HG03175 (cell line): ENCODE results near the gene TNC.

Source experiments
- ATAC-seq: cut with Tn5 transposase; IDR thresholded peaks from one replicate; pipeline ENCODE4 v1.9.1; 2021; ENCODE audit warnings: mild to moderate bottlenecking, moderate library complexity; ENCODE audit not compliant: unreplicated experiment

The TNC gene

DNA sequence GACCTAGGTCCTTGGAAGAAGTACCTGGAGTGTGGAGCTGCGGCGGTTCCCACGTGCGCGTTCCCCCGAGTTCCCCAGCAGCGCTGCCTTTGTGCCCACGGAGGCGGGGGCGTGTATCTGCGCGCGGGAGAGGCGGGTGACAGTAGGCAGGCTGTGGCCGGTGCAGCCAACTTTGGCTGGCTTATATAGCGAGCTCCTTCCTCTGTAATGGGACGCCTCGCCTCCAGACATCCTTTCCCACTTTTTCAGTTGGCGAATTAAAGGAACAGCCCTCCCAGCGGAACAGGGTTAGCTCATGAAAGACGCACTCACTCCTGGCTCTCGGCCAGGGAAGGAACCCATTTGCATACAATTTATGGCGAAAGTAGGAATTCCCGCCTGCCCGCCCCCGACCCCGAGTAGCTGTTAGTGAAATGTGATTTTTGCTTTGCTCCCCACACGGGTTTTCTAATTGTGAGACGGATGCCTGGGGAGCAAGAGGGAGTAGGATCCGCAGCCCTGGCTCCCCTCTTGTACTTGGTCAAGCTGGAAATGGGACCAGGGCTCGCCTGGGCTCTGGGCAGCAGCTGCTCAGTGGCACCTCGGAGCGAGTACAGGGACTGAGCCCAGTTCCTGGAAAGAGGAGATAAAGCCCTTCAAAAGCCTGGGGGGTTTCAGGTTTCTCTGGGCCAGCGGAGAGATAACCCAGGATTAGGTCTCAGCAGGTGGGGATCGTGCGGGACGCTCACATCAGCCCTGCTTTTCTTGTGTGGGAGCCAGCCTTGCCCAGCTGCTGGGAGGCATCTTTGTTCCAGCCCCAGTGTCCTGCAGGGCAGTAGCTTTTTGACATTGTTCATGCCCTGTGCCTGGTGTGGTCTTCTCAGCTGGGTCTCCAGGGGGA lies at the start of gene TNC:
TNC (minus strand) TSS at position 159 of the 880 bp plus-strand sequence. CDS start 27,139 bp downstream, outside the sequence.
- no peak for ATAC-seq

DNA sequence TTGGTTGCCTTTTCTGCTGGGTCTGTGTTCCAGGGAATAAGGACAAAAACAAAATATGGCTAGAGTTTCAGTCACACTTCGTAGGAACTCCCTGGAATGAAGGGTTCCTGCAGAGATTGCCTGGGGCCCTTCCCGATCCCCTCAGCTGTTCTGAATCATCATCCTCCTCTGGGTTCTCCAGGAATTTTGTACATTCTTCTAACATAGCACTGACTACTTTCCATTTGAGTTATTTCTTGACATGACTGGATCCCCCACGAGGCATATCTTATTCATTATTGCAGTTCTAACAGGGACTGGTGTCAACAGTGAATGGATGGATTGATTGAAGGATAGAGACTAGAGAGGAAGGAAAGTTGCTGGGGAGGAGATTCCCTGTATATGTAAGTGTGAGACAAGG lies 49.2 kb upstream of the TNC start:
- no peak for ATAC-seq

DNA sequence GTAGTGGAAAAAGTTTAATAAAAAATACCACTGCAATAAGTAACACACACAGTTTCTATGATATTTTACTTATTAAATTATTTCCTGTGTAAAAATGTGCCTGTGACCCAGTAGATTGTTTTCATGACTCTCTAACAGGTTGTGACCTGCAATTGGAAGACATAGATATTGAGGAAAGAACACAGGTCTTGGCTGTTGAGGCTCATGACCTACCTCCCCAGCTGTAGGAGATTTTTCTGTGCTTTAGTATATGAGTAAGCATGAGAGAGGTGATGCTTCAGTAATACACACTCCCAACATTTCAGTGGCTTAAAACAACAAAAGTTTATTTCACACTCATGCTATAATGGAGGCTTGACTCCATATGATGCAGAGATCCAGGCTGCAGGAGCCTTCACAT lies 47.3 kb upstream of the TNC start:
- no peak for ATAC-seq

DNA sequence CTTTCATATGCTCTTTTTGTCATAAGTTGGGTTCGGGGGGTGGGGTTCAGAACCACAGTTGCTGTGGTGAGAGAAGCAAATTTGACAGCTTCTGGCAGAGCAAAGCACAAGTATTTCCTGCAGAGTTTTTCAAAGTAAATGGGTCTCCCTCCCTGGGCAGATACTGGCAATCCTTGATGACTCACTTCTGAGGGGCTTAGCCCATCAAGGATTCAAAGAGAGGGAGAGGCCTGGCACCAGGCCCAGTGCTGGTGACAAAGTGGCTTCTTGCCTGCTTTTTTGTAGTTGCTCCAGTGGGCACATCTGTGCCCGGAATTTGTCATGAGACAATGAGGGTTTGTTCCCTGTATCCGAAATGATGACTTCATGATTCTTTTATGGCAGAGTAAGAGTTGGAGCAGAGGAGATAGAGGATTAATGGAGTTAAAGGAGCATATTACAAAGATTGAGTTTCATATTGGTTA lies 46.6 kb upstream of the TNC start:
- no peak for ATAC-seq

DNA sequence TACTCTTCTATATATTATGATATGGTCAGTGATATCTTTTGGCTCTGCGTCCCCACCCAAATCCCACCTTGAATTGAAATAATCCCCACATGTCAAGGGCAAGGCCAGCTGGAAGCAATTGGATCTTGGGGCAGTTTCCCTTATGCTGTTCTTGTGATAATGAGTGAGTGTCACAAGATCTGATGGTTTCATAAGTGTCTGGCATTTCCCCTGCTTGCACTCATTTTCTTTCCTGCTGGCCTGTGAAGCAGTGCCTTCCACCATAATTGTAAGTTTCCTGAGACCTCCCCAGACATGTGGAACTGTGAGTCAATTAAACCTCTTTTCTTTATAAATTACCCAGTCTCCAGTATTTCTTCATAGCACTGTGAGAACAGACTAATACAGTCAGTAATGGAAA lies 45.0 kb upstream of the TNC start:
- no peak for ATAC-seq

DNA sequence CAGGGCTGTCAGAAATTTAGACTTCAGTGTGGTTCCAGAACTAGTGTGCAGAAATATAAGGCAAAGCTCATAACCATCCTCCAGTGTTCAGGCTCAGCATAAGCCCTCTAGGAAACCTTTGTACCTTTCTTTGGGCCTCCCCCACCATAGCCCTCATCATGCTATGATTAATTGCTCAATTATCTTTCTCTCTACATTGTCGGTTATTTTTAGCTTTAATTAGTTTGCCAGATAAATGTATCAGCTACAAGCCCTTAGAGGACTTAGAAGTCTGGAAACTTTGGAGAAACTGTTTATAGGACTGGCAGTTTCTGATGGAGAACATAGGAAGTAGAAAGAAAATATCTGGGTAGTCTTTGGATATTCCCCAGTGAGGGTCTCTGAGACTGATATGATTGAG lies 43.5 kb upstream of the TNC start:
- ATAC-seq = no peak

DNA sequence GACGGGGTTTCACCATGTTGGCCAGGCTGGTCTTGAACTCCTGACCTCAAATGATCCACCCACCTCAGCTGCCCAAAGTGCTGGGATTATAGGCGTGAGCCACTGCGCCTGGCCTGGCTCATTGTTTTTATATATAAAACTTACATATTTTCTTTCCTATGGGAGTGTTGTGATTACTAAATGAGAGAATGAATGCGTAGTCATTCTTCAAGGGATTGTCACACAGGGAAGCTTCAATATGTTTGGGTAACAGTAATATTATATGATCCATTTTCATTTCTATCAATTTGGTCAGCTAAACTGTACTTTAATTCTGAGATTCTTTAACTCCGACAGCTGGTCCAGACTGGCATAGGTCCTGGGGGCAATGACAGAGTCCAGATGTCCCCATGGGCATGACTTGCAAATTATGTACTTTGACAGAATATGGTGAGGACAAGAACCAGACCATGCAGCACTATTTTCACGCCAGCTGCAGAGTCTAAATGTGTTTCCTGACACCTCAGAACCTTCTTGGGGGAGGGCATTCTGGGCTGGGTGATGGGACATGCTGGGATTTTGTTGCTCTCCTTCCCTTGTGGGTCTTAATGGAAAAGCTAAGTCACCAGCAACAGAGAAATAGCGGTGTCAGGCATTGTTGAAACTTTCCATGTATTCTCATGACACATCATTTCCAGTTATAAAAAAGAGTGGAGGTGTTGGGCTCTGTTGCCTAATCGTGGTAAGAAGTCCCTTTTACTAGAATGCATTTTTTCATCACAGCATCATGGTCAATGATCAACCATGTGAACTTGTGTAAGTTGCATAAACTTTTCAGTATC lies 40.9 kb upstream of the TNC start:
- no peak for ATAC-seq

DNA sequence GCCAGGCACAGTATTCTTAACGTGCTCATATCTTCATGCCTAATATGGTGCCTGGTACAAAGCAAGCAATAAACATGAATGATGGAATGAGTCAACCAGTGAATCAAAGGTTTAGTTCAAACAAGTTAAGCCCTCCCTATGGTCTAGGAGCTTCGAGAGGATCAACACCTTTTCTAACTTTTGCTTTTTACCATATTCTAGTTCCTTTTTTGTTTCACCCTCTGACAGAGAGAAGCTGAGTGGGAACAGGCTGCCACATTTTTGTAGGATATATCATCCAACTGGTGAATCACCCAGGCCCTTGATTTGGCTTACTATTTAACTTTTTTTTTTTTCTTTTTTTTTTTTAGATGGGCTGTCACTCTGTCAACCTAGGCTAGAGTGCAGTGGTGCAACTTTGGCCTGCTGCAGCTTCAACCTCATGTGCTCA lies 39.3 kb upstream of the TNC start:
- ATAC-seq = no peak

DNA sequence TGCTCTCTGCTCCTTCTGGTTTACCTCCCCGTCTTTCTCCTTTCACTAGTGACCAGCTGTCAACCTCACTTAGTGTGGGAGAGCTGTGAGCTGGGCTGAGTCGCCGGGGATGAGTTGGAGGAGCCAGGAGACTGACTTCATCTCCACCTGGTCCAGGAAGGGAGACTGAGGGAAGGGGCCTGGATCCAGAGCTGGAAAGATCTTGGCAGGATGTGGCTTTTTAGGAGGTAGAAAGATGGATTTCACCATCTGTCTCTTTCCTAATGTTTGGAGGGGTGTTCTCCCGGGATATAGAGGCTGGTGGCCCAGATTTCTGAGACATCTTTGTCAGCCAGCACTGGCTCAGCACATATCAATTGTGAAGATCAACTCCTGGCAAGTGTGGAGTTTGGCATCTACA lies 37.1 kb upstream of the TNC start:
- no peak for ATAC-seq

DNA sequence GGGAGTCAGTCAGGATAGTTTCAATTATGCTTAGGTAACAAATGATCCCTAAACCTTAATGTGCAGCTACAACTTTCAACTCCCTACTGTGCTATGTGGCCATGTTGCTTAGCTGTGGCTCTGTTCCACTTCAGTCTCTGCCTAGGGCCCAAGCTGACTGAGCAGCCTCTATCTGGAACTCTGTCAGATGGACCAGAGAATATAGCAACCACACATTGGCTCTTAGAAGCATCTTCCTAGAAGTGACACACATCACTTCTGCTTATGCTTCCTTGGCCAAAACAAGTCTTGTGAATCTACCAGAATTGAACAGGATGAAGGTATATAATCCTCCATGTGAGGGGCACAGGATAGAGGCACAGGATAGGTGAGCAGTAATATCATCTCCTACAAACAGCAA lies 36.7 kb upstream of the TNC start:
- ATAC-seq = no peak

DNA sequence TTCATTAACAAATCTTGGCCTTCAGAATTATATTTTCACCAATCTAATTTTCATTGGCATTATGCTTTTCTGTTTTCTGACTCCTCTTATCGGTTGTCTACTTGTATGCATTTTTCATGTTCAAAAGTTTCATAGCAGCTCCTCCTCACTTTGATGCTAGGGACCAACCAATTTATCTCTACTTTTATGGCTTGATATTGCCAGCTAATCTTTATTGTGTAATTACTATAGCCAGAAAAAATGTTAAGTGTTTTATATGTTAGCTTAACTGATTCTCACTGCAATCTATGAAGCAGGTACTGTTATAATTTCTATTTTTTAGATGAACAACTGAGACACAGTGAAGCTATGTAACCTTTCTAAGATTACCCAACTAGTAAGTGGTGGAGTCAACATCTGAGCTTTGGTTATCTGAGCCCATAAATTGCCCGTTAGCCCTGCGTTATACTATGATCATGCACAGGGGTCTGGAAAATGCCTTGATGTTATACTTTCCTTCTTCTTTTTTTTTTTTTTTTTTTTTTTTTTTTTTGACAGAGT lies 34.4 kb upstream of the TNC start:
- ATAC-seq = no peak

DNA sequence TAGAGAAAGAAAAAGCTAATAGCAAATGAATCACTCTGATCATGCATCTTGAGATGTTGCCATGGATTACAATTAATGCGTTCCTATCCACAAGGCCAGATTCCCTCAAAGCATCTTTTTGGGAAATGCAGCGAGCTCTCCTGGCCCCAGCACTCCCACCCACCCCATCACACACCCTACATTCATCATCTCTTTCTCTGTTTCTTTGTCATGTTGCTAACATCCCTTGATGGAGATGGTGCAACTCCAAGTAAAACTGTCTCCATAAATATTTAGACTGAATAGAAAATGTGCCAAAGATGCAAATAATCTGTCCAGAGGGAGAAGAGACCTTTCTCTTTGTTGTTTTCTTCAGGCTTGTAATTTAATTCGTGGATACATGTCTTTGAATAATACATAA lies 30.8 kb upstream of the TNC start:
- no peak for ATAC-seq

DNA sequence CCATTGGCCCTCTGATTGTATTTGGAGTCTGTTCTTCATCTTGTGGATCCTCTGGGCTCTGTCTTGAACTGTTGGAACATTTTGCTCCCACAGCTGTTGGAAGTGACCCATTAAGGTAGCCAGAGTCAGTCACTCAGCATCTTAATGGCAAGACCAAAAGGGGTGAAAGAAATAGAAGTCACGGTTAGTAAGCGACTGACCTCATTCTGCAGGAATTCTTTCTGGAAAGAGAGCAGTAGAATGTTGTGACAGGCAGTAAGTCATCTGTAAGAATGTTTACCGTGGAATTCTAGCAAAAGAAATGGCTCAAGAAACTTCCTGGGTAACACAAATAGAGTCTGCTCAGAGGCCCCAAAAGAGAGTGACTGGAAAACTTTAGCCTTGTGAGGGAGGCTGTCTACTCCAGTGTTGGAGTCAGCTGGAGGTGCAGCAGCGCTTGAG lies 28.6 kb upstream of the TNC start:
- no peak for ATAC-seq

DNA sequence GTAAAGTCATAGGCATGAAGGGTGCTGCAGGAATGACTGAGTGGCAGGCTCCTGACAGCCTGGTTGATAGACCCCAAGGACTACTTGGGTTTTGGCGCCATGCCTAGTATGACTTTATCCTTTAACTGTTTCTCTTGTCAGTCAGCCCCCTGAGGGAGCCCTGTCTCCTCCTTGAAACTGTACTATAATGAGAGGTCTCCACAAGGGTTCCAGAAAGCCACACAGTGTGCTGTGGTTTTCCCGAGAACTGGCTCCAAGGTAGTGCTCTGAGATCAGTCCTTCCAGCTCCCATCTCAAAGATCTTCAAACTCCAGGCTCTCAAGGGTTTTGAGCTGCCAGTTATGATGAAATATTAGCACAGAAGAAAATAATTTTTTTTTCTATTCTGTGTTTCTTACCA lies 26.7 kb upstream of the TNC start:
- ATAC-seq = no peak

DNA sequence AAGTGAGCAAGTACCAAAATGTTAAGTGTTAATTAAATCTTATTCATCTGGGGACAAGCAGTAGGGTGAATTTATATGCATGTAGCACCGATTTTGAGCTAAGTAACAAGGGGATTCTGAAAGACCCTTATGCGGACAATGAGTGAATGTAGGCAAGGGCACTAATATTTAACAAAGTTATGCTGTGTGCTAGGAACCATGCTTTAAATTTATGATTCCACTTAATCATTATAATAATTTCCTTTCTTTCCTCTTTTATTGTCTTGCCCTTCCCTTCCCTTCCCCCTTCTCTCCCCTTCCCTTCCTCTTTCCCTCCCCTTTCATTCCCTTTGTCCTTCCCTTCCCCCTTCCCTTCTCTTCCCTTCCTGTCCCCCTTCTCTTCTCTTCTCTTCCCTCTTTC lies 25.7 kb upstream of the TNC start:
- no peak for ATAC-seq

DNA sequence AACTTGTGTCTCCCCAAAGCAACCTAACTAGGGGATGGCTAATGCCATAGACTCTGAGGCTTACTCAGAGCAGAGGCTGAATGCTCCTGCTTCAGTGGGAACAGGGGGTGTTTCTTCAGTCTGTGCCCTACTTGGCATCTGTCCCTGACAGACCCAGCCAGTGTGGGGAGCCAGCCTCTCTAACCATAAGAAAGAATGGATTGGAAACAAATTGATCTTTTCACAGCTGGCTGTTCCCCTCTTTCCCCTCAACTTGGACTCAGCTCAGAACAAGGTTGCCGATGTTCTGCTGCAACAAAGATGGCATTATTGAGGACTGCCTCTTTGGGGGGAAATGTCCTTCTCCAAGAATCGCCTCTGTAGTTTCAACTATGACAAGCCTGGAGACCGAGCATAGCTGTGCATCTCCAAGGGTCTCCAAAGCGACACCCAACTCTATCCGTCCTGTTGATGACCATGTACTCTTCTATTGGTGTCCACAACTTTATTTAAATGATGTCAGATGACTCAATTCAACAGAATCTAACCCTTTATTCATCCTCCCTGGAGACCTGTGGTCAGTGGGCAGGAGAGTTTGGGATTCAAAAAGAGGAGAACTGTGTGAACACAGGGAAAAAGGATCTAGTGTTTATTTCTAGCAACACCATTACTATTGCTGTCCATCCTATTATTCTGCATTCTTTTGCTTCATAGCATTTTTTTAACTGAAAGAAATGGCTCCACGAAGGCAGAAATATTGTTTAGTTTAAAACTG lies 24.7 kb upstream of the TNC start:
- ATAC-seq = no peak

DNA sequence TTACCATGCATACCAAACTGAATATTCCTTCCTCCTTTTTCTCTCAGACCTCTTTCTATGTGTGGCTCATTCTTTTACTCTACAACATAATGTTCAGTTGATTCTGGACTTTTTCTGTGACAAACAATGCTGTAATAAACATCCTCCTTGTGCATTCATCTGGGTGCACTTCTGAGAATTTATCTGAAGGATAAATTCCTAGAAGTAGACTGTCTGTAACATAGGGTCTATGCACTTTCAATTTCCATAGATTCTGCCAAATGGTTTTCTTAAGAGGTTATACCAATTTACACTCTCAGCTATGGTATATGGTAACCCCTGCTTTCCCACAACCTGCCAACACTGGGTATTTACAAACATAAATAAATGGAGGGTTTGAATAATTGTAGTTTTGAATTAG lies 24.1 kb upstream of the TNC start:
- no peak for ATAC-seq

DNA sequence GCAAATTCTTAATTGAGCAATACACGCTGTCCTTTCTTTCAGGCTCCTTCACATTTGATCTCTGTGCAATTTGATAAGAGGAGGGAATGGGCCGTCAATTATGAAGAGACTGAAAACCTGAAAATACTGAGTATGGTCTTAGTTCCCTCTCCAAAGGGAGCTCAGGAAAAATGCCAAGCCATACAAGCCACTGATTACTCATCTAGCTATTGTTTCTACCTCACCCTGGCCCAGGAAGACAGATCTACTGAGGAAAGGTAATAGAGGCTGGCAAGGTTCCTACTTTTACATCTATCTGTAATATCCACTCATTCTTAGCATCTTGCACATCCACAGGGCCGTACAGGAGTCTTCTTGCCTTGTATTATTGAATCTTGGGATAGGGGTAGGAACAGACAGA lies 23.7 kb upstream of the TNC start:
- no peak for ATAC-seq

DNA sequence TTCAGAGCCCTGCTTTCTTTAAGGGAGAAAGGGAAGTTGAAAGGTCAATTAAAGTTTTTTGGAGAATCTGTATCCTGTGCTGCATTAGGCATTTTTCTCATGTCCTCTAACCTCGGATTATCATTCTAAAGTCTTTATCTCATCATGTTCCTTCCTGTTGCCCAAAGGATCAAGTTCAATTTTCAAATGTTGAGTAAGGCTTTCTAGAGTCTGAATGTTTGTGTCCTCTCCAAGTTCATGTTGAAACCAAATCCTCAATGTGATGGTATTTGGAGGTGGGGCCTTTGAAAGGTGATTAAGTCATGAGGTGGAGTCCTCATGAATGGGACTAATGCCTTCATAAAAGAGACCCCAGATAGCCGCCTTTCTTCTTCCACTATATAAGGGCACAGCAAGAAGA lies 20.2 kb upstream of the TNC start:
- no peak for ATAC-seq

DNA sequence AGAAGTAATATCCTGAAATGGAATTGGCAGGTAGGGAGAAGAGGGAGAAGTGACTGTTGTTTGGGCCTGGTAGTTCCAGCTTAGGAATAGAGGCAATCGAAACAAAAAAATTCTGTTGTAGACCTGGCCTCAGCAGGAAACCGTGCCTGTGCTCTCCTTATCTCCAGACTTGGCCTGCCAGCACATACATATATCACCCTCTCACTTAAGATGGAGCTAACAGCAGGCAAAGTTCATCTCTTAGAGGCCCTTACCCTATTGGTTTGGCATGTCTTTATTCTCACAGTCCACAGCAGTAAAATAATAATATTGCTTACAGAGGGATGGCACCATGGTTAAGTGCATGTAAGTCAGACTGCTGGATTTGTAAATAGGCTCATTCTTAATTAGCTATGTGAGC lies 19.6 kb upstream of the TNC start:
- no peak for ATAC-seq
